GM18502 (cell line): Measurements from ENCODE around the gene ADGRB2.

Experiments
- ATAC-seq: cut with Tn5 transposase; IDR thresholded peaks from one replicate; pipeline ENCODE4 v1.9.1; 2021; ENCODE audit warnings: mild to moderate bottlenecking; ENCODE audit not compliant: unreplicated experiment, poor library complexity

The ADGRB2 gene

GRCh38 chr1:31768407-31768907 is 4.3 kb upstream of the ADGRB2 start:
- ATAC-seq: no peak

- no peak for ATAC-seq
Observed at GRCh38 chr1:31767225-31767624, 3.1 kb upstream of the ADGRB2 start.

GRCh38 chr1:31765516-31765915 is 1.4 kb upstream of the ADGRB2 start:
- ATAC-seq: no peak

DNA sequence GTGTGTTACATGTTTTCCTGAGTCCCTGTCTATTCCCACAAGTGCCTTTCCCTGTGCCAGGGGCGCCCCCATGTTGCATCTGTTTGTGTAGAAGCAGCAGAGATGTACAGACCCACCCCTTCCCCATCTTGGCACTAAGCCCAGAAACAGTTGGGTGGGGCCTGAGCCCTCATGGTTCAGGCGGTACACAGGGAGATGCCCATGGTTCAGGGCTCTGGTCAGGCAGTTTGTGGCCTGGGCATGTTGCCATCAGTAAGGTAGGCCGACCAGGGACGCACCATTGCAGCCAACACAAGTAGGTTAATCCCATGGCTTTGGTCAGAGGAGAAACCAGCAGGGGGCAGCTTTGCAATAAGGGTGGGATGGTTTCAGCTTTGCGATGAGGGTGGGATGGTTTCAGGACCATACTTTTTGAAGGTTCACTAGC is 914 bp upstream of the ADGRB2 start:
- ATAC-seq: no peak

DNA sequence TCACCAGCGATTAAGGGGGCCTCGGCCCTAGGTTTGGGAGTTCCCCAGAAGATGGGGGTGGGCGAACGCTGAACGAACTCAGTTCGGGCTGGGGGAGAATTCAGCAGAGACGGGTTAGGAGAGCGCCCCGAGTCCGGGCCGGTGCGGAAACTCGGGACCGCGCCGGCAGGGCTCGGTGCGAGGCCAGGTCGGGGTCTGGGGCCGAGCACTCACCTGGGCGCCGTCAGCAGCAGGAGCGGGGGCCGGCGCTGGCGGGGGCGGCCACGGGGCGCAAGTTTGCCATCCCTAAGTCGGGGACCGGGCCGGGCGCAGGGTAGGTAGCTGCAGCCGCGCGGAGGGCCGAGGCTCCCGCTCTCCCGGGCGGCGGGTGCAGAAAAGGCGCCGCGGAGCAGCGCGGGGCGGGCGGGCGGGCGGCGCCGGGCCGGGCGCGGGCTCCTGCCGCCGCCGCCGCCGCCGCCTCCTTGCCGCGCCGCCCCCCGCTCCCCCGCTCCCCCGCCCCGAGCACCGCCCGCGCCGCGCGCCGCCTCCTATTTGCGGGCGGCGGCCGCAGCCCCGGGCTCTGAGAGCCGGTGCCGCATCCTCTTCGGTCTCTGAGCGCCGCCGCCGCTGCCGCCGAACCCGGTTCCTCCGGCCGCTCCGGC is 349 bp downstream of the ADGRB2 start:
- ATAC-seq: no peak

GRCh38 chr1:31762726-31763670 is 1.1 kb downstream of the ADGRB2 start:
- no peak for ATAC-seq

GRCh38 chr1:31762323-31762722 is 1.8 kb downstream of the ADGRB2 start:
- ATAC-seq: no peak

- ATAC-seq: no peak
Observed at GRCh38 chr1:31761883-31762282, 2.3 kb downstream of the ADGRB2 start.

- no peak for ATAC-seq
Observed at GRCh38 chr1:31760471-31761470, 3.4 kb downstream of the ADGRB2 start.

DNA sequence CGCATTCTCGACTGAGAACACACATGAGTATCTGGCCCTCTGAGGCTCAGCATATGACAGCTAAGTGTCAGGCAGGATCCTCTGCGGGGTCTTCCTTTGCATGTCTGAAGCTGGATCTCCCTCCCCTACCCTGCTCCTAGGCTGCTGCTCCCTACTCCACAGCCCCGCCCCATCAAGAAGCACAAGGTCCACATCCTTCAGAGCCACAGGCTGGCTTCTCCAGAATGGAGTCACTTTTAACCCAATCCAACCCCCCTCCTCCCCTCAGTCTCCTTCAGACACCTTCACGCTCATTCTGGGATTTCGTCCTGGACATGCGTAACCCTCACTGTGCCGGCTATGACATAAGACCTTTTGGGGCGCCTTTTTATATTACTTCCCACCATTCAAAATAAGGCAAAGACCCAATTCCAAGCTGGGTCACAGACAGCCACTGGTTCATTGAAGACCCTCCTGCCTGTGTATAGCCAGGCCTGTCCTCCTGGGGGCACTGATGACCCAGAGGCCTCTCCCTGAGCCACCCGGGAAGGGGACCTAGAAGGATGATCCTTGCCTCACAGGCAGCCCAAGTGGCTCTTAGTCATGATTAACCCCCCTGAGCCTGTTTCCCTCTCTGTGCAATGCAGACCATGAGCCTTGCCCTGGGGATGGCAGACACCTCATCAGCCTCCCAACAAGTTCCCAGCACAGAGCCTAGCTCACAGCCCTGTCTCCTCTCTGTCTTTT is 4.7 kb downstream of the ADGRB2 start:
- ATAC-seq: no peak

GRCh38 chr1:31758823-31759222 is 5.3 kb downstream of the ADGRB2 start:
- ATAC-seq: no peak

DNA sequence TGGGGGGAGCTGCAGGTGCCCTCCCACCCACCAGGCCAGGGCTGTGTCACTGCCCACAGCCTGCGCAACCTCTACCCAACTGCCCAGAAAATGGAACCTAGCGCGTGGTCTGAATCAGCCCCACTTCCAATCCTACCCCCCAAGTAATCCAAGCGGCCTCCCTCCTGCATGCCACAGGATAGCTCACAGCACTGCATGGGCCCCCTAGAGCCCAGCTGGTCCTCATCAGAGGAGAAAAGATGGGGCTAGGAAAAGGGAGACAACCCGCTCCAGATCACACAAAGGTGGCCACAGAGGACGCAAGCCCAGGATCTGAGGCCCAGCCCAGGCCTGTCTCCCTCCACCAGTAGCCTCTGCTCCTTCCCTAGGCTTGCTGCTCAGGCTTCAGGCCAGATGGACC is 6.2 kb downstream of the ADGRB2 start:
- no peak for ATAC-seq

- no peak for ATAC-seq
Observed at GRCh38 chr1:31757204-31757679, 6.9 kb downstream of the ADGRB2 start.

- no peak for ATAC-seq
Observed at GRCh38 chr1:31756578-31756977, 7.6 kb downstream of the ADGRB2 start.

- ATAC-seq: no peak
Observed at GRCh38 chr1:31755850-31756492, 8.2 kb downstream of the ADGRB2 start.

DNA sequence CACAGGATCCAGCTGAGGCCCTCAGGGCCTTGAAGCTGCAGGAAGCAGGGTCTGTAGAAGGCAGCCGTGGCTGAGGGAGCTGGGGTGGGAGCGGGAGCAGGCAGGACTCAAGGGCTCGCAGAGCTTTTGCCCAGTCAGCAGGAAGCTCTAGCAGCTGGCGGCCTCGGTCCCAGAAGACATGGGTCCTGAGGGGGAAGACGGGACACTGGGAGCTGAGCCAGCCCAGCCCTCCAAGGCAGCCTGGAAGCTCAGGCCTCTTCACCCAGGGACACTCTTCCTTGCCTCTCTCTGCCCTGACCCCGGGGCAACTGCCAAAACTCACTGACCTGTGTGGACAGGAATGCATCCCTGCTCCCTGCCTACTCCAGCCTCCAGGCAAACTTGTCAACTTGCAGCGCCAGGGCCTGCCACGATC is 8.9 kb downstream of the ADGRB2 start:
- ATAC-seq: no peak

DNA sequence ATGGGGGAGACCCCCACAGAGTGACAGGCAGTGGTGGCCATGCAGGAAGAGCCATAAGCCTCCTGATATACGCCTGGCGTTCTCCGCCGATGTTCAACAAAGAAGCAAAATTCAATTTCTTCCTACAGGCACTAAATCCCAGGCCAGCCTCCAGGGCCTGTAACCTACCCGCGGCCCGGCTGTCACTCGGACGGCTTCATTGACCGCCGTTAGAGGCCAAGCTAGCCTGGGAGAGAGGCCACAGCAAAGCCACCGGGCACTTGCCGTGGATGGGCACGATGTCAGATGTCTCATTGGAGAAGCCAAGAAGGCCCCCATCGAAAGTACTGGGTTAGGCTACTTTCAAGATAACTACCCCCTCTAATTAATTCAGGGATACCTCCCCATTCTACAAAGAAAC is 9.7 kb downstream of the ADGRB2 start:
- ATAC-seq: no peak

DNA sequence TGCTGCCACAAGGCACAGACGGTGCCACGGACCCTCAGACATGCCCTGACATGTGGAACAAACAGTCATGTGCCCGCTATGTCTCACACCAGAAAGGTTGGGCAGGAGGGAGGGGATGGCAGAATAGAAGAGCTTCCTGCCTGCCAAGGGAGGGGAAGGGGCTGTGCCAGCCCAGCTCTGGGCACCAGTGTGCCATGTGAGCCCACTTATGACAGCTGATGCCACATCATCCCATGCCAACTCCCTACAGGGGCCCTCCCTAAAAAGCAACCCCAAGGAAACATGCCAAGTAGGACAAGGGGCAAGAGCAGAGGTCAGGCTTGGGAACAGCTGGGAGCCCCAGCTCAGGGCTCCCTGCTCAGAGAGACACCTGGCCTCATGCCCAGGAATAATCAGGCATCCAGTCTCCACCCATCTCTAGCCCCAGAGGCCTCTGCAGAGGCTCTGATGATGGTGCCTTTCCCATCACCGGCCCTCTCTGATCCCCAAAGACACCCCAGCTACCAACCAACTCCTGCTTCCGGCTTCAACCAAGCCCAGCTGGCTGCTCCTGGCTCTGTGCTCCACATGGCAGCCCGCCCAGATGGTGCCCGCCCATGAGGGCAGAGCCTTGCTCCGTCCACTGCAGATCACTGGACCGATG is 10.3 kb downstream of the ADGRB2 start:
- no peak for ATAC-seq
